ENCODE data around the gene KIAA2012. TPM values are rescaled to one million over a fixed set of nuclear protein-coding genes. Genes with fewer than 3 reads are reported as not detected.
"Not testable (repeated sequence)": the region's sequence is repeated elsewhere in the genome, so short reads cannot be mapped to it uniquely, and the experiment has no call there.

Gene KIAA2012
- total RNA-seq, 1 experiment from 2014 or later = not detected

DNA sequence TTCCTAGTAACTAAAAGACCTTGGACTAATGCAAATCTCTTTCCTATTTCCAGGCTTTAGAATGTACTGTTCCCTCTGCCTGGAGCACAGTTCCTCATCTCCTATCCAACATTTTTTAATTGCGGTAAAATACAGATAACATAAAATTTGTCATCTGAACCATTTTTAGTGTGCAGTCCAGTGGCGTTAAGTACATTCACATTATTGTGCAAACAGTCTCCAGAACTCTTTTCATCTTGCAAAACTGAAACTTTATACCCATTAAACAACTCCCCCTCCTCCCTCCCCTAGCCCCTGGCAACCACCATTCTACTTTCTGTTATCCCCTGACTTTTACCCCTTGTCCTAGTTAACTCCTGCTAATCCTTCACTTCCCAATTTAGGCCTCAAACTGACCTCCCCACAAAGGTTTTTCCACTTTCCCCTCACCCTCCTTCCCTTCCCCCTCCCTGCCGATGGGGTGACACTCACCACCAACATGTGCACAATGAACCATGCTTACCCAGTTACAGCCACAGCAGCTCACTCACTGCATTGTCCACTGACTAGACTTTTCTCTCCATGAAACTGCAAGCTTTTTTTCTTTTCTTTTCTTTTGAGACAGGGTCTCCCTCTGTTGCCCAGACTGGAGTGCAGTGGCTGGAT is 54.8 kb downstream of the KIAA2012 start:
- DNase-seq = no peak
- H3K27me3 ChIP-seq (ENCODE audit: control insufficient read depth, insufficient read depth, low read length) = no peaks in the 10 kb centered on the region
- H3K4me3 ChIP-seq (ENCODE audit: insufficient read depth, low read depth, low read length) = no peak overlapping the region
- H3K36me3 ChIP-seq (replicated peaks; ENCODE audit: control insufficient read depth, insufficient read depth, low read length) = no peaks in the 10 kb centered on the region

GRCh38 chr2:202129841-202130240 is 56.8 kb downstream of the KIAA2012 start:
- Histone ChIP-seq H3K36me3 (replicated peaks; ENCODE audit: control insufficient read depth, insufficient read depth, low read length) (no peaks in the 10 kb centered on the region), H3K4me3 (ENCODE audit: insufficient read depth, low read depth, low read length) (no peak overlapping the region), H3K27me3 (ENCODE audit: control insufficient read depth, insufficient read depth, low read length) (no peaks in the 10 kb centered on the region)
- no peak for DNase-seq

- no peak for DNase-seq
- Histone ChIP-seq H3K4me3 (ENCODE audit: insufficient read depth, low read depth, low read length) (no peak overlapping the region), H3K36me3 (replicated peaks; ENCODE audit: control insufficient read depth, insufficient read depth, low read length) (no peaks in the 10 kb centered on the region), H3K27me3 (ENCODE audit: control insufficient read depth, insufficient read depth, low read length) (no peaks in the 10 kb centered on the region)
Measured at GRCh38 chr2:202133200-202133908, 60.3 kb downstream of the KIAA2012 start.

DNA sequence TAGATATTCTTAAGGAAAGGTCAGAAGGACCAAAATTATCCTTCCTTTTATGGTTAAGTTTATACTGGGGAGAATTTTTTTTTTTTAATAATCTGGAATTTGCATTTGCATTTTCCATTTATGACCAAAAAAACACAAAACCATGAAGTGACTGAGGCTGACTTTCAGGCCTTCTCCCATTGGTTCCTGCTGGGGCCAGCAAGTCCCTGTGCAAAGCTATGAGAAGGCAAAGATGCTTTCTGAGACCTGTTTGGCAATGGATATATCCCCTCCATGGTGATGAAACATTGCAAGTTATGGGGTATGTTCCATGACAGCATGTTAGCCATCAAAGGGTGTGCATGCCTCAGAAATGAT is 60.8 kb downstream of the KIAA2012 start:
- no peaks in the 10 kb centered on the region for H3K27me3 ChIP-seq (ENCODE audit: control insufficient read depth, insufficient read depth, low read length)
- H3K4me3 ChIP-seq (ENCODE audit: insufficient read depth, low read depth, low read length) = no peak overlapping the region
- H3K36me3 ChIP-seq (replicated peaks; ENCODE audit: control insufficient read depth, insufficient read depth, low read length) = no peaks in the 10 kb centered on the region
- no peak for DNase-seq

GRCh38 chr2:202135091-202135874 is 62.2 kb downstream of the KIAA2012 start:
- H3K4me3 ChIP-seq (ENCODE audit: insufficient read depth, low read depth, low read length) = no peak overlapping the region
- DNase-seq = no peak
- H3K36me3 ChIP-seq (replicated peaks; ENCODE audit: control insufficient read depth, insufficient read depth, low read length) = no peaks in the 10 kb centered on the region
- H3K27me3 ChIP-seq (ENCODE audit: control insufficient read depth, insufficient read depth, low read length) = no peaks in the 10 kb centered on the region

DNA sequence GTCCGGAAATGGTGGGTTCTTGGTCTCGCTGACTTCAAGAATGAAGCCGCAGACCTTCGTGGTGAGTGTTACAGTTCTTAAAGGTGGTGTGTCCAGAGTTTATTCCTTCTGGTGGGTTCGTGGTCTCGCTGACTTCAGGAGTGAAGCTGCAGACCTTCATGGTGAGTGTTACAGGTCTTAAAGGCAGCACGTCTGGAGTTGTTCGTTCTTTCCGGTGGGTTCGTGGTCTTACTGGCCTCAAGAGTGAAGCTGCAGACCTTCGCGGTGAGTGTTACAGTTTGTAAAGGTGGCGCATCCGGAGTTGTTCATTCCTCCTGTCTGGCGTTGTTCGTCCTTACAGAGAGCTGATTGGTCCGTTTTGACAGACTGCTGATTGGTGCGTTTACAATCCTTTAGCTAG is 63.0 kb downstream of the KIAA2012 start:
- not testable (repeated sequence) for H3K4me3 ChIP-seq (ENCODE audit: insufficient read depth, low read depth, low read length); DNase-seq; H3K36me3 ChIP-seq (replicated peaks; ENCODE audit: control insufficient read depth, insufficient read depth, low read length); H3K27me3 ChIP-seq (ENCODE audit: control insufficient read depth, insufficient read depth, low read length)

DNA sequence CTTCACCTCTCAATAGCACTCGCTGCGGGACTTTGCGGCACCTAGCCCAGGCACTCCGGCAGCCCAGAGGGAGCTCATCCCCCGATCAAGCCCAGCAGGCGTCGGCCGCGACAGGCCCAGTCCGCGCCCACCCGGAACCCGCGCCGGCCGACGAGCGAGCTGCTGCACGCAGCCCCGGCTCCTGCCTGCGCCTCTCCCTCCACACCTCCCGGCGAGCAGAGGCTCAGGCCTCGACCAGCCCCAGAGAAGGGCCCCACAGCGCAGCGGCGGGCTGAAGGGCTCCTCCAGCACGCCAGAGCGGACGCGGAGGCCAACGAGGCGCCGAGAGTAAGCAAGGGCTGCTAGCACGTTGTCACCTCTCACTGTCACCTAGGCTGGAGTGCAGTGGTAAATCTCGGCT is 63.5 kb downstream of the KIAA2012 start:
- Histone ChIP-seq H3K4me3 (ENCODE audit: insufficient read depth, low read depth, low read length) (no peak overlapping the region), H3K36me3 (replicated peaks; ENCODE audit: control insufficient read depth, insufficient read depth, low read length) (no peaks in the 10 kb centered on the region), H3K27me3 (ENCODE audit: control insufficient read depth, insufficient read depth, low read length) (no peaks in the 10 kb centered on the region)
- DNase-seq = no peak

- H3K36me3 ChIP-seq (replicated peaks; ENCODE audit: control insufficient read depth, insufficient read depth, low read length) = no peaks in the 10 kb centered on the region
- H3K27me3 ChIP-seq (ENCODE audit: control insufficient read depth, insufficient read depth, low read length) = no peaks in the 10 kb centered on the region
- no peak for DNase-seq
- no peak overlapping the region for H3K4me3 ChIP-seq (ENCODE audit: insufficient read depth, low read depth, low read length)
Measured at GRCh38 chr2:202140522-202141252, 67.6 kb downstream of the KIAA2012 start.

DNA sequence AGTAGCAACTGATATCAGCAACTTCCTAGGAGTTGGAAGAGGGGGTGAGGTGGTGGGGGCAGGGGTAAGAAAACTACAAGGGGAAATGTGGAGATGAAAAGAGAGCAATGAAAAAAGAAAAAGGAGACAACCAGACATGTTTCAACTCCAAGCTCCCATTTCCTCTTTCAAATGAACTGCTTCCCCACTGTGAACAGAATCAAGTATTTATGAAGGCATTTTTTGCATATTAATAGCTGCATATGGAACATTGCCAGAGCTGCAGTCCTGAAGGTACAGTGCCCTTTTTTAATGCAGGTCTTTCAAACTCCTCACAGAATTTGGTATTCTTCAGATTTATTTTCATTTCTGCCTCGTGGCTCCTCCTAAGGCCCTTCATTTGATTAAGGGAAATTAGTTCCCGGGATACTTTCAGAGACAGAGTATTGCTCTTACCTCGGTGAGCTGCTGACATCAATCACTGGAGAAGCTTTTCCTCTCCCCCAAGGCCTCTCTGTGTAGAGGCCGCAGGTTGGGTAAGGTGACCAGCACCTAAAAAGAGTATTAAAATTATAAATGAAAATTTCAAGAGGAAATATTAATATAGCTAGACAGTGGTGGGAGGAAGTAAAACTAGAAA is 68.4 kb downstream of the KIAA2012 start:
- H3K4me3 ChIP-seq (ENCODE audit: insufficient read depth, low read depth, low read length) = no peak overlapping the region
- DNase-seq = no peak
- no peaks in the 10 kb centered on the region for H3K36me3 ChIP-seq (replicated peaks; ENCODE audit: control insufficient read depth, insufficient read depth, low read length)
- H3K27me3 ChIP-seq (ENCODE audit: control insufficient read depth, insufficient read depth, low read length) = no peaks in the 10 kb centered on the region

GRCh38 chr2:202142540-202142939 is 69.5 kb downstream of the KIAA2012 start:
- DNase-seq = no peak
- H3K36me3 ChIP-seq (replicated peaks; ENCODE audit: control insufficient read depth, insufficient read depth, low read length) = no peaks in the 10 kb centered on the region
- H3K4me3 ChIP-seq (ENCODE audit: insufficient read depth, low read depth, low read length) = no peak overlapping the region
- H3K27me3 ChIP-seq (ENCODE audit: control insufficient read depth, insufficient read depth, low read length) = no peaks in the 10 kb centered on the region

DNA sequence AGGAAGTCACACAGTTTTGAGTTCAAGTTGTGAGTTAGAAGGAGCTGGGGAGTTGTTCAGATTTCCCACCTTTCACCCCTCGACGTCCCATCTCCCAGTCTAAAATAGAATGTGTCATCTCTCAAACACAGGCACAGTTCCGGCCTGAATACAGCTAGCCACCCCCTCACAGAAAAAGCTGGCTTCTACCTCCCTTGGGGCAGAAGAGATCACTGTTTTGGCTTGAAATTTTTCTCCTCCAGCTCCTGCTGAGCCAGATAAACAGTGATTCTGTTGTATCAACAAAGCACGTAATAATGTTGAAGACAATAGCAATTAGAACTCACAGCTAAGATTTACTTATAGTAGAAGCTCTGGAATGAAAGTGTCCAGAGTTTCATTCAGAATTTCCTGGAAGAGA is 74.7 kb downstream of the KIAA2012 start:
- H3K4me3 ChIP-seq (ENCODE audit: insufficient read depth, low read depth, low read length) = no peak overlapping the region
- no peak for DNase-seq
- no peaks in the 10 kb centered on the region for H3K27me3 ChIP-seq (ENCODE audit: control insufficient read depth, insufficient read depth, low read length)
- H3K36me3 ChIP-seq (replicated peaks; ENCODE audit: control insufficient read depth, insufficient read depth, low read length) = no peaks in the 10 kb centered on the region

GRCh38 chr2:202148515-202149154 is 75.6 kb downstream of the KIAA2012 start:
- DNase-seq = no peak
- H3K4me3 ChIP-seq (ENCODE audit: insufficient read depth, low read depth, low read length) = no peak overlapping the region
- H3K36me3 ChIP-seq (replicated peaks; ENCODE audit: control insufficient read depth, insufficient read depth, low read length) = no peaks in the 10 kb centered on the region
- H3K27me3 ChIP-seq (ENCODE audit: control insufficient read depth, insufficient read depth, low read length) = no peaks in the 10 kb centered on the region

GRCh38 chr2:202149155-202149762 is 76.2 kb downstream of the KIAA2012 start:
- DNase-seq = peak; percentile 75
- Histone ChIP-seq H3K4me3 (ENCODE audit: insufficient read depth, low read depth, low read length) (no peak overlapping the region), H3K36me3 (replicated peaks; ENCODE audit: control insufficient read depth, insufficient read depth, low read length) (no peaks in the 10 kb centered on the region), H3K27me3 (ENCODE audit: control insufficient read depth, insufficient read depth, low read length) (no peaks in the 10 kb centered on the region)
